ENCODE results near the gene ELFN1.

The ELFN1 gene

DNA sequence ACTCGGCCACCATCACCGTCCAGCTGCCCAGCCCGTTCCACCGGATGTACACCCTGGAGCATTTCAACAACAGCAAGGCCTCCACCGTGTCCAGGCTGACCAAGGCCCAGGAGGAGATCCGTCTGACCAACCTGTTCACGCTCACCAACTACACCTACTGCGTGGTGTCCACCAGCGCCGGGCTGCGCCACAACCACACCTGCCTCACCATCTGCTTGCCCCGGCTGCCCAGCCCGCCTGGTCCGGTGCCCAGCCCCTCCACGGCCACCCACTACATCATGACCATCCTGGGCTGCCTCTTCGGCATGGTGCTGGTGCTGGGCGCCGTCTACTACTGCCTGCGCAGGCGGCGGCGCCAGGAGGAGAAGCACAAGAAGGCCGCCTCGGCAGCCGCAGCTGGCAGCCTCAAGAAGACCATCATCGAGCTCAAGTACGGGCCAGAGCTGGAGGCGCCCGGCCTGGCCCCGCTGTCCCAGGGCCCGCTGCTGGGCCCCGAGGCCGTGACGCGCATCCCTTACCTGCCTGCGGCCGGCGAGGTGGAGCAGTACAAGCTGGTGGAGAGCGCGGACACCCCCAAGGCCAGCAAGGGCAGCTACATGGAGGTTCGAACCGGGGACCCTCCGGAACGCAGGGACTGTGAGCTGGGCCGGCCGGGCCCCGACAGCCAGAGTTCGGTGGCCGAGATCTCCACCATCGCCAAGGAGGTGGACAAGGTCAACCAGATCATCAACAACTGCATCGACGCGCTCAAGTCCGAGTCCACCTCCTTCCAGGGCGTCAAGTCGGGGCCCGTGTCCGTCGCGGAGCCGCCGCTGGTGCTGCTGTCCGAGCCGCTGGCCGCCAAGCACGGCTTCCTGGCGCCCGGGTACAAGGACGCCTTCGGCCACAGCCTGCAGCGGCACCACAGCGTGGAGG, 75.8 kb downstream of the ELFN1 start:
- TF ChIP-seq POLR2A (IDR thresholded peaks at IDR 0.05; ENCODE audit: low read depth, low read length) (no peak), TAF1 (IDR thresholded peaks at IDR 0.05; ENCODE audit: borderline replicate concordance, low read depth, low read length) (no peak), POLR2AphosphoS5 (IDR thresholded peaks at IDR 0.05; ENCODE audit: low read depth, low read length) (no peak)
- FAIRE-seq (no peak), DNase-seq (ENCODE audit: insufficient read length) (no peak)

DNA sequence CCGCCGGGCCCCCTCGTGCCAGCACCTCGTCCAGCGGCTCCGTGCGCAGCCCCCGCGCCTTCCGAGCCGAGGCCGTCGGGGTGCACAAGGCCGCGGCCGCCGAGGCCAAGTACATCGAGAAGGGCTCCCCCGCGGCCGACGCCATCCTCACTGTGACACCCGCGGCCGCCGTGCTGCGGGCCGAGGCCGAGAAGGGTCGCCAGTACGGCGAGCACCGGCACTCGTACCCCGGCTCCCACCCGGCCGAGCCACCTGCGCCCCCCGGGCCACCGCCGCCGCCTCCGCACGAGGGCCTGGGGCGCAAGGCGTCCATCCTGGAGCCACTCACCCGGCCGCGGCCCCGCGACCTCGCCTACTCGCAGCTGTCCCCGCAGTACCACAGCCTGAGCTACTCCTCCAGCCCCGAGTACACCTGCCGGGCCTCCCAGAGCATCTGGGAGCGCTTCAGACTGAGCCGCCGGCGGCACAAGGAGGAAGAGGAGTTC, 76.5 kb downstream of the ELFN1 start:
- TF ChIP-seq POLR2AphosphoS5 (IDR thresholded peaks at IDR 0.05; ENCODE audit: low read depth, low read length): no peak
- TF ChIP-seq TAF1 (IDR thresholded peaks at IDR 0.05; ENCODE audit: borderline replicate concordance, low read depth, low read length): no peak
- no peak for TF ChIP-seq POLR2A (IDR thresholded peaks at IDR 0.05; ENCODE audit: low read depth, low read length)
- DNase-seq (ENCODE audit: insufficient read length) (no peak), FAIRE-seq (no peak)

DNA sequence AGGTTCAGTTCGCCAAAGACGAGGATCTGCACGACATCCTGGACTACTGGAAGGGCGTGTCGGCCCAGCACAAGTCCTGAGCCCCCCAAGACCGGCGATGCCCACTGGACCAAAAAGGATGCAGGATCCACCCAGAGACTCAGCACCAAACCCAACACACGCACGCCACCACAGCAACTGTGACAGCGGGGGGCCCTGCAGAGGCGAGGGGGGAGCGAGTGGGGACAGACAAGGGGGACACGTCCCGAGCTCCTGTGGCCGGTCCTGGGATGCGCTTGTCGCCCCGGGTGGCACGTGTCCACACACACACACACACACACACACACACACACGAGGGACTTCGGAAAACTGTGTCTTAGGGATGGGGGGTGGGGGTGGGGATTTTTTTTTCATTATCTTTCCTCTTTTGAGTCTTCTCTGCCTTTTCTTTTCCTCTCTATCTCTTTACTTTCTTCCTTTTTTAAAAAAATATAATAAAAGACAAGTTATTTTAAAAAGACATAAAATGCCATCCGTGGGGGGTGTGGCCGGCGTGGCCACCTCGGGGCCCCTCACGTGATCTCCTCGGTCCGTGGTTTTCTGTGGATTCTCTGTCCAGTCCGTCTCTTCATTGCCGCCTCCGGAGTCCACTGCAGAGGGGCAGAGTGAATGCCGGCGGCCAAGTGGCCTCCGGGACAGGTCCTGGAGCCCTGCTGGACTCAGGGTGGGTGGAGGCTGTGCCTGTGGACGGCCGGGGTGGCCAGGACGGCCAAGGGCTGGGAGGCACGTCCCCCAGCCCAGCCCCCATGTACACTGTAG, 77.1 kb downstream of the ELFN1 start:
- no peak for TF ChIP-seq POLR2A (IDR thresholded peaks at IDR 0.05; ENCODE audit: low read depth, low read length)
- no peak for TF ChIP-seq TAF1 (IDR thresholded peaks at IDR 0.05; ENCODE audit: borderline replicate concordance, low read depth, low read length)
- no peak for TF ChIP-seq POLR2AphosphoS5 (IDR thresholded peaks at IDR 0.05; ENCODE audit: low read depth, low read length)
- DNase-seq (ENCODE audit: insufficient read length) (no peak), FAIRE-seq (no peak)

DNA sequence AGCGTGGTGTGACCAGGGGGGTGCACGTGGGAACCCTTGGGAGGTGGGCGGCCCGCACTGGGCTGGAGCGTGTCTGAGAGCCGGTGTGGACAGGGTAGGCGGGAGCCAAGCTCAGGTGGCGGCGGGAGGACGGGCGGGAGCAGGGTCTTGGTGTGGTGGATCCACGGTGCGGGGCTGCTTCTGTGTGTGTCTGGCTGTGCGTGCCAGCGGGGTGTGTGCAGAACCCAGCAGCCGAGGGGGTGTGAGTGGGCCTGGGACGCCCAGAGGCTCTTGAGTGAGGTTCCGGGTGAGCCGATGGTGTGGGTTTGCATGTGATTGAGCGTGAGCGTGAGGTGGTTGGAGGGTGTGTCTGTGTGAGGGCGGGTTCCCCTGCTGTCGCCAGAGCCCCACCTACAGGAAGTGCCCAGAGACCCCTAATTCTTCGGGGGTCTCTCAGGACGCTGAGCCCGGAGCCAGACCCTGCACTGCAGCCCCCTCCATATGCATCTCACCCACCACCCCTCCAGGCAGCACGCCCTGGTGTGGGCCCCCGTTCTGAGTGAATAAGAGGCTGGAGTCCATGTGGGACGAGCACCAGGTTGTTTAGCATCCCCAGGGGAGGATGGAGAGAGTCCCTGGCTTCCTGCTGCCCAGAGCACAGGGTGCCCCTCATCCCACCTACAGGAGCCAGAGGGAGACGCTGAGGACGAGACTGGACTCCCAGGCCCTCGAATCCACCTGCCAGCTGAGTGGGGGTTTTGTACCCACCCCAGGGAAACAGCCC, 78.2 kb downstream of the ELFN1 start:
- TF ChIP-seq TAF1 (IDR thresholded peaks at IDR 0.05; ENCODE audit: borderline replicate concordance, low read depth, low read length): no peak
- TF ChIP-seq POLR2A (IDR thresholded peaks at IDR 0.05; ENCODE audit: low read depth, low read length): no peak
- no peak for TF ChIP-seq POLR2AphosphoS5 (IDR thresholded peaks at IDR 0.05; ENCODE audit: low read depth, low read length)
- FAIRE-seq: no peak
- no peak for DNase-seq (ENCODE audit: insufficient read length)

DNA sequence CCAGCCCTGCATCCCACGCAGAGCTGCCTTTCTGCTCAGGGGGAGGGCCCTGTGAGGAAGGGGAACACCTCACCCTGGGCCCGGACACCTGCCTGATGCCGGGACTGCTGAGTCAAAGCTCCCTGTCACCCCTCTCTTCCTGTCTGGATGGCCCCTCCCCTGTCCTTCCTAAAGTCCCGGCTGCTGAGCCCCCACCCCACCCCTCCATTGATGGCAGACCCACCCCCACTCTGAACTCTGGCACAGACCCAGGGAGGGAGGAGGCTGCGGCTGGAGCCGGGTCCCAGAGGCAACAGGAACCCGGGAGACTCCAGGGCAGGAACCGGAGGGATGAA, 78.7 kb downstream of the ELFN1 start:
- DNase-seq (ENCODE audit: insufficient read length): no peak
- TF ChIP-seq POLR2A (IDR thresholded peaks at IDR 0.05; ENCODE audit: low read depth, low read length) (no peak), POLR2AphosphoS5 (IDR thresholded peaks at IDR 0.05; ENCODE audit: low read depth, low read length) (no peak), TAF1 (IDR thresholded peaks at IDR 0.05; ENCODE audit: borderline replicate concordance, low read depth, low read length) (no peak)
- FAIRE-seq: no peak

DNA sequence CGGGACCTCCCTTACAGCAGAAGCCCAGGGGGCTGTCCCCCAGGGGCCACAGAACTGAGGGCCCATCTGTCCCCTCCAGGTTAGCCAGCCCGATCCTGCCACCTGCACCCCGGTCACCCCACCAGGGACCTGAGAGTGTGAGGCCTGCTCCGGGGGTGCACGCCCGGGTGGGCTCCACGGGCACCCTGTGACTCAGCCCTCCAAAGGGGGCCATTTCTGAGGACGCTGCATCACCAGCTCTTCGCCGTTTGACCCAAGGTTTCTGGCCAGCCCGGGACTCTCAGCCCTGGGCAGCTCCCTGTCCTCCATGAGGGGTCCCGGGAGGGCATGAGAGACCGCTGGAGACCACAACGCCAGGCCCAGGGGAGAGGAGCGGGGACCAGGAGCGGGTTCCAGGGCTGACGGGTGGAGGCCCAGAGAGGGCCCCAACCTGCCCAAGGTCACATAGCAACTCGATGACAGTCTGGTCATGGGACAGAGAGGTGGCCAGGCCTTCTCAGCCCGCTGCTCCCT, 79.3 kb downstream of the ELFN1 start:
- DNase-seq (ENCODE audit: insufficient read length): no peak
- FAIRE-seq: no peak
- TF ChIP-seq TAF1 (IDR thresholded peaks at IDR 0.05; ENCODE audit: borderline replicate concordance, low read depth, low read length) (no peak), POLR2AphosphoS5 (IDR thresholded peaks at IDR 0.05; ENCODE audit: low read depth, low read length) (no peak), POLR2A (IDR thresholded peaks at IDR 0.05; ENCODE audit: low read depth, low read length) (no peak)

DNA sequence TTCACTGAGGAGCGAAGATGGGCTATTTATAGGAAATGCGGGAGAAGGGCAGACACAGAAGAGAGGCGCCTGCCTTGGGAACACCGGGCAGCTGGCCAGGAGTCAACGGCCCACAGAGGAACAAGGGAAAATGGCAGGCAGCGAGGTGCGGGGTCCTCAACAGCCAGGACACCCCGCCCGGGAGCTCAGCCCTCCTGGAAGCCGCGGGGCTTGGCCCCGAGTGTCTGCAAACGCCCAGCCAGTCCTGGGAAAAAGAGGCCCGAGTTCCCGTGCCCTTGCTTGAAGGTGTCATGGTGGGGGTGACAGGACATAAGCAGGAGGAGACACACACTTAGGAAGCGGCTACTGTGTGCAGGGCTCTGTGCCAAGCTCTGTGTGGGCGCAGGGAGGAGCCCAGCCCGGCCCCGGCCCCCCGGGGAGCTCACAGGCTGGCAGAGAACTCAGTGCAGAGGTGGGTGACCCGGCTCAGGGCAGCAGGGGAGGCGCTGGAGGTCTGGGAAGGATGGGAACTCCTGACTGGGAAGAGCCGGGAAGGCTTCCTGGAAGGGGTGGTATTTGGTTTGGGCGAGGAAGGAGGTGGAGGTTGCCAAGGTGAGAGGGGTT, 79.9 kb downstream of the ELFN1 start:
- DNase-seq (ENCODE audit: insufficient read length) (no peak), FAIRE-seq (no peak)
- TF ChIP-seq POLR2A (IDR thresholded peaks at IDR 0.05; ENCODE audit: low read depth, low read length) (no peak), TAF1 (IDR thresholded peaks at IDR 0.05; ENCODE audit: borderline replicate concordance, low read depth, low read length) (no peak), POLR2AphosphoS5 (IDR thresholded peaks at IDR 0.05; ENCODE audit: low read depth, low read length) (no peak)

DNA sequence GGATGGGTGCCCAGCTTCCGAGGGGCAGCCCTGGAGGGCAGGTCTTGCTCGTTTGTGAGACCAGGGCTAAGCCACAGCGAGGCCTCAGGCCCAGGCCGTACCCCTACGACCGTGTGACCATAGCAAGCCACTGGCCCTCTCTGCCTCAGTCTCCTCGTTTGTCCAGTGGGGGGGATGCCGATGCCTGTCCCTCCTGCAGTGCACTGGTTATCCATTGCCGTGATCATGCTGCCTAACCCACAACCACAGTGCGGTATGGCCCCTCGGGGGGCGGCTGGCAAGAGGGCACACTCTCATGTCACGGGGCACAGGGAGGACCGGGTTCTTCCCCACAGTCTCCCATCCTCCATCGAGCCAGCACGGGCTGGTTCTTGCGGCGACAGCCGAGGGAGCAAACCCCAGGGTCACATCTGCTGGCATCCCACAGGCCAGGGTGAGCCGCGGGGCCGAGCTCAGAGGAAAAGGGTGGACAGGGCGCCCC, 80.5 kb downstream of the ELFN1 start:
- no peak for FAIRE-seq

DNA sequence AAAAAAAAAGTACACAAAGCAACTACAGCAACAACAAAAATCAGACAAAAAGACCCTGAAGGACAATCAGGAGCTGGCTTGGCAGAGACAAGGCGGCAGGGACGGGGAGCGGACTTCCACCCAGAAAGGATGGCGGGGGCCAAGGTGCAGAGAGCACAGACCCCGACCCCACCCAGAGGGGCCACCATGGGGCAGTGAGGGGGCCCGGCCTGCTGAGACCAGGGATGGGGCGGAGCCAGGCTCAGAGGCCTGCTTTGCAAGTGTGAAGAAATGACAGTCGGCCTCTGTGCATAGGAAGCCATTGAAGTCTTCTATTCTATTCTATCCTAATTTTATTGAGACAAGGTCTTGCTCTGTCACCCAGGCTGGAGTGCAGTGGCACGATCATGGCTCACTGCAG, 82.0 kb downstream of the ELFN1 start:
- FAIRE-seq (no peak), DNase-seq (ENCODE audit: insufficient read length) (no peak)
- no peak for TF ChIP-seq TAF1 (IDR thresholded peaks at IDR 0.05; ENCODE audit: borderline replicate concordance, low read depth, low read length)
- TF ChIP-seq POLR2A (IDR thresholded peaks at IDR 0.05; ENCODE audit: low read depth, low read length): no peak
- no peak for TF ChIP-seq POLR2AphosphoS5 (IDR thresholded peaks at IDR 0.05; ENCODE audit: low read depth, low read length)

More for the DNA sequence above, 80.5 kb downstream of the ELFN1 start:
- TF ChIP-seq TAF1 (IDR thresholded peaks at IDR 0.05; ENCODE audit: borderline replicate concordance, low read depth, low read length) (no peak), POLR2A (IDR thresholded peaks at IDR 0.05; ENCODE audit: low read depth, low read length) (no peak), POLR2AphosphoS5 (IDR thresholded peaks at IDR 0.05; ENCODE audit: low read depth, low read length) (no peak)
- no peak for DNase-seq (ENCODE audit: insufficient read length)

DNA sequence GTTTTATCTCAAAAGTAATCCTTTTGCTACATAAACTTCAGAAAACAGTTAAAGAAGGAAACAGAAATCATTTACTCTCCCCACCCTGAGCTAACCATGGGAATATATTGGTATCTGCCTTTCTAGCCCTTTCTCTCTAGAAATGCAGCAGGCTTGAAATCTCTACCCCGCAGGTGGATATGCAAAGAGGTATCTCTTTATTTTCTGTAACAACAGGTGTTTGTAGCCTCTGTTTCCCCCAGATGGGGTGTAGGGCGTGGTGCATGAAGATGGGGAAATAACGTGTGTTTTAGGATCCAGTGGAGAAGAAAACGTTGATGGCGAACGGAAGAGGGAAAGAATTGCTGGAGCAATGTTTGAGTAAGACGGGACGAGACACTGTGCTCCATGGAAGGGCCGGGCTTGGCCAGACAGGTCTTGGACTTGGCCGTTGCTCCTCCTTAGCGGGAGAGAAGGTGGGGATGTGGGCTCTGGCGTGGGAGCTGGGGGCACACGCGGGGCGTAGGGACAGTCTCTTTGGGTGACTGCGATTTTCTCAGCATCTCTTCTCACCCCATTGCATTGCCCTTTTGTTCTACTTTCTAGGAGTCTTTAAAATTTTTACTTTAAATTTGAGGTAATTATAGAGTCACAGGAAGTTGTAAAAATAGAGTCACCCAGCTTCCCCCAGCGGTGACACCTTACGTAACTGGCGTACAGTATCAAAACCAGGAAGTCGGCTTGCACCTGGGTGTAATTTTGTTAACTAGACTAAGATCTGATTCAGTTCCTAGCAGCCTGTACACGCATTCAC, 82.9 kb downstream of the ELFN1 start:
- FAIRE-seq (no peak), DNase-seq (ENCODE audit: insufficient read length) (no peak)
- TF ChIP-seq TAF1 (IDR thresholded peaks at IDR 0.05; ENCODE audit: borderline replicate concordance, low read depth, low read length) (no peak), POLR2AphosphoS5 (IDR thresholded peaks at IDR 0.05; ENCODE audit: low read depth, low read length) (no peak), POLR2A (IDR thresholded peaks at IDR 0.05; ENCODE audit: low read depth, low read length) (no peak)
